GM12878 (cell line): ENCODE results near the gene NFATC2. TPM values are rescaled to one million over a fixed set of nuclear protein-coding genes. Genes with fewer than 3 reads are reported as not detected.

Experiments used
- ATAC-seq: fragments of 200-7000 bp; cut with Tn5 transposase; 3 replicates; pipeline ENCODE4 v1.9.1; 2020; ENCODE audit warnings: mild to moderate bottlenecking, moderate library complexity
- BruUV-seq: library from RNA; stranded (reverse); fragments of 400-500 nt; replicated peaks from 2 replicates; lab custom pipeline; 2021; lab: Mats Ljungman, UMichigan
- CTCF ChIA-PET: fragments of 300-600 bp; sonication (Branson Sonifier 250); formaldehyde crosslinking; extraction: SDS; loops from one replicate; lab custom pipeline; 2021; ENCODE audit warnings: inconsistent platforms; lab: Yijun Ruan, JAX
- POLR2A ChIA-PET: fragments of 350-600 bp; formaldehyde crosslinking; extraction: SDS; loops from one replicate; lab custom pipeline; 2021; ENCODE audit warnings: inconsistent platforms; lab: Charles Lee
- RAD21 ChIA-PET: fragments of 300-600 bp; sonication (Branson Sonifier 250); formaldehyde crosslinking; loops from one replicate; lab custom pipeline; 2023; ENCODE audit warnings: antibody characterized with exemption; ENCODE audit not compliant: unreplicated experiment; lab: Charles Lee
- SMC1A ChIA-PET: fragments of 300-600 bp; sonication (Branson Sonifier 250); formaldehyde crosslinking; loops from one replicate; lab custom pipeline; 2023; ENCODE audit not compliant: unreplicated experiment, uncharacterized antibody; lab: Charles Lee
- DNase-seq: peaks from one replicate; pipeline ENCODE4 v3.0.0-alpha.2; 2011; ENCODE audit warnings: low read depth, low spot score
- FAIRE-seq: peaks from 3 replicates; lab custom pipeline; 2011; peaks lifted over from hg19 to GRCh38; lab: Jason Lieb, UNC
- H2AFZ ChIP-seq: 2 replicates; pipeline ENCODE4 v1.6.0; 2011; ENCODE audit warnings: low read depth, low read length, control low read depth; ENCODE audit not compliant: control insufficient read depth
- H3K27ac ChIP-seq: 2 replicates; pipeline ENCODE4 v1.5.1; 2011; ENCODE audit warnings: control low read depth; ENCODE audit not compliant: control insufficient read depth, insufficient read depth
- H3K27me3 ChIP-seq, 2 experiments: replicated peaks in 1 of 2; 2 replicates each; pipeline versions ENCODE4 v1.6.0 to v1.6.1; 2011; ENCODE audit warnings: low read length in 1 of 2; ENCODE audit not compliant: control insufficient read depth in 2 of 2, insufficient read depth in 2 of 2
- H3K36me3 ChIP-seq, 2 experiments: 2 replicates each; pipeline ENCODE4 v1.5.1; 2011; ENCODE audit warnings: low read length in 1 of 2; ENCODE audit not compliant: control insufficient read depth in 2 of 2, insufficient read depth in 2 of 2
- H3K4me1 ChIP-seq: 2 replicates; pipeline ENCODE4 v1.6.1; 2011; ENCODE audit warnings: mild to moderate bottlenecking, low read length, moderate library complexity, mixed read lengths; ENCODE audit not compliant: control insufficient read depth, insufficient read depth
- H3K4me2 ChIP-seq: 2 replicates; pipeline ENCODE4 v1.6.0; 2011; ENCODE audit warnings: control low read depth; ENCODE audit not compliant: control insufficient read depth, insufficient read depth
- H3K4me3 ChIP-seq: fragments of 200-600 bp; sonication (generic); 2 replicates; pipeline ENCODE4 v1.5.1; 2016
- H3K79me2 ChIP-seq: 2 replicates; pipeline ENCODE4 v1.6.0; 2011; ENCODE audit warnings: low read length; ENCODE audit not compliant: control insufficient read depth, insufficient read depth
- H3K9ac ChIP-seq: 2 replicates; pipeline ENCODE4 v1.8.0; 2011; ENCODE audit warnings: low read length, control low read depth, mixed read lengths; ENCODE audit not compliant: control insufficient read depth, insufficient read depth
- H3K9me3 ChIP-seq: replicated peaks from 3 replicates; pipeline ENCODE4 v1.5.1; 2011; ENCODE audit warnings: mild to moderate bottlenecking, low read length; ENCODE audit not compliant: control insufficient read depth, insufficient read depth
- H4K20me1 ChIP-seq: 2 replicates; pipeline ENCODE4 v1.6.0; 2011; ENCODE audit not compliant: control insufficient read depth, insufficient read depth
- BCL11A ChIP-seq: IDR thresholded peaks from 2 replicates; pipeline ENCODE4 v1.6.1; 2011; ENCODE audit warnings: low read depth, low read length
- MTA2 ChIP-seq: fragments of 450-650 bp; IDR thresholded peaks from 2 replicates; pipeline ENCODE4 v1.6.1; 2016; ENCODE audit warnings: low read depth, mild to moderate bottlenecking, moderate library complexity
- PAX5 ChIP-seq: IDR thresholded peaks from 2 replicates; pipeline ENCODE4 v1.6.1; 2011; ENCODE audit warnings: low read depth, low read length, borderline replicate concordance
- PML ChIP-seq: IDR thresholded peaks from 2 replicates; pipeline ENCODE4 v1.6.1; 2012; ENCODE audit warnings: low read length, inconsistent platforms
- POLR2AphosphoS5 ChIP-seq: IDR thresholded peaks from 2 replicates; pipeline ENCODE4 v1.6.1; 2011; ENCODE audit warnings: mild to moderate bottlenecking, low read length, inconsistent platforms
- RUNX3 ChIP-seq: IDR thresholded peaks from 2 replicates; pipeline ENCODE4 v1.6.1; 2012; ENCODE audit warnings: low read length, inconsistent platforms
- USF2 ChIP-seq: IDR thresholded peaks from 2 replicates; pipeline ENCODE4 v1.6.1; 2011; ENCODE audit warnings: low read depth, low read length, improper control_type of control experiment, borderline replicate concordance
- ZBTB33 ChIP-seq: fragments of 450-650 bp; IDR thresholded peaks from 2 replicates; pipeline ENCODE4 v1.6.1; 2017; ENCODE audit warnings: mild to moderate bottlenecking
- ZZZ3 ChIP-seq: IDR thresholded peaks from 2 replicates; pipeline ENCODE4 v1.6.1; 2011; ENCODE audit warnings: low read depth; ENCODE audit not compliant: control insufficient read depth, insufficient read length
- WGBS: methylation state at CpG from one replicate; pipeline ENCODE4 v1.1.6; 2016; ENCODE audit warnings: low lambda C conversion rate; ENCODE audit not compliant: insufficient replicate concordance, insufficient coverage; ENCODE audit errors: missing lambda C conversion rate; 5-methylcytosine and 5-hydroxymethylcytosine counted together
- in situ Hi-C: fragments of 300-500 bp; cut with MboI; formaldehyde crosslinking; loops from 9 replicates; pipeline ENCODE4 v1.14.3; 2018; ENCODE audit warnings: mixed read lengths
- intact Hi-C: fragments of 100-400 bp; cut with micrococcal nuclease; formaldehyde crosslinking; loops from one replicate; pipeline ENCODE4 v1.14.2; 2022; ENCODE audit not compliant: unreplicated experiment
- polyA plus RNA-seq, 11 experiments: library from polyadenylated mRNA; depleted of rRNA in 4 of 11; unstranded in 6 of 11; stranded (reverse) in 5 of 11; fragments of >200 nt; fragmentation: Nextera tagmentation in 4 of 11; fragmentation: Illumina TruSeq in 1 of 11; extraction: Ambion mirVana in 4 of 11; extraction: Trizol in 1 of 11; gene quantifications; 1 replicate in 1 of 11; 2 replicates in 10 of 11; pipeline versions ENCODE4 v1.2.1 to v1.2.3, GENCODE V29; 2011 to 2016; ENCODE audit warnings: inconsistent platforms in 2 of 11, missing spikeins in 2 of 11, low read depth in 1 of 11
- total RNA-seq, 4 experiments: library from RNA; depleted of rRNA in 3 of 4; stranded (reverse); fragments of >200 nt in 3 of 4; fragmentation: Illumina TruSeq in 1 of 4; extraction: Trizol in 1 of 4; gene quantifications; 2 replicates each; pipeline versions ENCODE4 v1.2.1 to v1.2.3, GENCODE V29; 2013 to 2021
- TF ChIP-seq, protein P1 (sequence below): fragments of 450-650 bp; IDR thresholded peaks from 2 replicates; pipeline ENCODE4 v1.6.1; 2017; ENCODE audit warnings: low read depth, mild to moderate bottlenecking, moderate library complexity

The NFATC2 gene
- total and polyA plus RNA-seq, 10 of the 15 experiments (the other 5 are each of a cell fraction or from before 2014, with no cell fraction given), result 3.3 to 20.0 (median 7.3) TPM

DNA sequence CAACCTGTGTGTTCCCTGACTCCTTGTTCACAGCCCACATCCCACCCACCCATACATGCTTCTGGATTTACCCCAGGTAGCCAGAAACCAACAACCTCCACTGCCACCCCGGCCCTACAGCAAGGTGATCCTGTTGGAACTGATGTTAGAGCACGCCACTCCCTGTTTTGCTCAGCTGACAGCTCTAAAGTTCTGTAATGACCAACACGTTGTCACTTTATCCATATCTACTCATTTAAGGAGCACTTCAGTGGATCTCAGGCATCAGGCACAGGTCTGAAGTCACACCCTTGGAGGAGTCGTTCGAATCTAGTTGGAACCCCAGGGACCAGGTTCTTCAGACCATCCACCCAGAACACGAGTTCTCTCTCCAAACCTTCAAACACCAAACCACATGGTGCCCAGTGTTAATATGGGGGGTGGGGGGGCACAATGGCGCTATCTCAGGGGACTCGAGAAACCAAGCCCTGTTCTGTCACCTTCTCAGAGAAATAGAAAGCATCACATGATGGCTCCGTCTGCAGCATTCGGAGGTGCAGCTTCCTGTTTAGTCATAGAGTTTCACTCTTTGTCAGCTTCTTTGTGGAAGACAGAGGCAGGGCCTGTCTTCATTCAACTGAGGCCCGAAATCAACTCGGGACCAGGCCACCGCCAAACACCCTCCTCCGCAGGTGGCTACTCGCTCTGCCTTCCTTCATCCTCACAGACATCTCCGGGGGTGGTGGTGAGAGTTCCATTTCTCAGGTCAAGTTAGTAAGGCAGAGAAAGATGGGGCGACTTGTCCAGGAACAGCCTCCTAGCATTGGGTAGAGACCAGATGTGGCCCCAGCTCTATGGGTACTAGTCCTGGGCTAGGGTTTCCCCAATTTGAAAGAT, 142.2 kb downstream of the NFATC2 start (continued):
- no peak for TF ChIP-seq ZZZ3
- peak; percentile 74; the same call in 1 of the 2 replicates for TF ChIP-seq USF2
- TF ChIP-seq POLR2AphosphoS5, result peak; percentile 73
- peak; percentile 73; the same call in 1 of the 2 replicates for TF ChIP-seq PAX5
- peak; percentile 13; the same call in 1 of the 2 replicates for TF ChIP-seq BCL11A
- peak; percentile 83 for TF ChIP-seq MTA2
- TF ChIP-seq PML, result peak; percentile 56
- TF ChIP-seq, all 136 proteins: peak for 62

DNA sequence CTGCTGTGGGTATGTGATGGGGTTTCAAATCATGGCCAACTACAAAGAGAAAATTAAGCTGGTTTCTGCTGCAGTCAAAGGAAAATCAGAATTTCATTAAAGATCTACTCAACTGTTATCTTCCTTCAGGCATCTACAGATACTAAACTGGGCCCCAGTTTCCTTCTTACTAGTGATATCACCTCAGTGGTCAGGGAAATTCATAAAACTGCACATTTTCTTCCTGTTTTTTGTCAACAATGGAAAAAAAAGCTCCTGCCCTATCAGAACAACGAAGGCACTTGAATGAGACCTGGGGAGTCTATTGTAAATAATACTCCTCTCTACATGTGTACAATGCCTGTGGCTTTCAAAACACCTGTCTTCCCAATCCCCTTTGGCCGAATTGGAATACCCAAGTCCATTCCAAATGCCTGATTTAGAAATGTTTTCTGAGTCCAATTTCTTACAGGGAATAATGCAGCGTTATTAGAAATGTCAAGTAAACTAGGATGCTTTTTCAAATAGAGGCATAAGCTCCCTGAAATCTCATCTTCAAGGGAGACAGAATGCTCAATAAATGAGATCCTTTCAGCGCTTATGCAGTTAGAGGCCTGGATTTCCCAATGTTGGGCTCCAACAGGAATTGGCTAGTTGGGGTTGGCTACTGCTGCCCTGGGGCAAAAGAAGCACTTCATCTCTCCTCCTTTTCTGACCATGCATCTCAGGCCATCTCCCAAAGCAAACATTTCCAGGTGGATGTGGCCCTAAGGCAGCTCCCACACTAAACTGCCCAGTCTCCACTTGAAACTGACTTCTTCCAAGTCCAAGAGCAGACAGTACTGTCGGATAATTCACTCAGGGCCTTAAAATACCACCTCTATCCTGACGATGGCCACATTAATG, 143.3 kb downstream of the NFATC2 start:
- ATAC-seq (no peak), FAIRE-seq (no peak), DNase-seq (no peak)
- Histone ChIP-seq H3K4me2 (peak overlapping the region; percentile 22), H3K36me3 (peaks cover 0 to 4% of the 10 kb centered on the region in 2 experiments; a peak in 2 of 4 replicates), H3K9me3 (no peaks in the 10 kb centered on the region; the same call in 2 of the 3 replicates), H4K20me1 (no peaks in the 10 kb centered on the region), H3K27ac (peak overlapping the region; percentile 94), H2AFZ (no peak overlapping the region), H3K9ac (no peak overlapping the region), H3K4me1 (peaks cover 56% of the 10 kb centered on the region), H3K4me3 (no peak overlapping the region), H3K79me2 (peaks cover 4% of the 10 kb centered on the region), H3K27me3 (no peaks in the 10 kb centered on the region)
- 79% methylated on average over 6 of the region's 6 CpGs for WGBS
- intact Hi-C loops, result no loop called here
- SMC1A ChIA-PET, result interaction anchor here (1.0 to 1.7 kb wide), 6 partner anchors 9 to 139 kb away, joined by 3 to 5 read pairs (median 4); no protein-coding TSS in a partner anchor
- TF ChIP-seq RUNX3 (peak; percentile 38), ZBTB33 (no peak)
- TF ChIP-seq, protein P1, sequence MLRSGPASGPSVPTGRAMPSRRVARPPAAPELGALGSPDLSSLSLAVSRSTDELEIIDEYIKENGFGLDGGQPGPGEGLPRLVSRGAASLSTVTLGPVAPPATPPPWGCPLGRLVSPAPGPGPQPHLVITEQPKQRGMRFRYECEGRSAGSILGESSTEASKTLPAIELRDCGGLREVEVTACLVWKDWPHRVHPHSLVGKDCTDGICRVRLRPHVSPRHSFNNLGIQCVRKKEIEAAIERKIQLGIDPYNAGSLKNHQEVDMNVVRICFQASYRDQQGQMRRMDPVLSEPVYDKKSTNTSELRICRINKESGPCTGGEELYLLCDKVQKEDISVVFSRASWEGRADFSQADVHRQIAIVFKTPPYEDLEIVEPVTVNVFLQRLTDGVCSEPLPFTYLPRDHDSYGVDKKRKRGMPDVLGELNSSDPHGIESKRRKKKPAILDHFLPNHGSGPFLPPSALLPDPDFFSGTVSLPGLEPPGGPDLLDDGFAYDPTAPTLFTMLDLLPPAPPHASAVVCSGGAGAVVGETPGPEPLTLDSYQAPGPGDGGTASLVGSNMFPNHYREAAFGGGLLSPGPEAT, result 0 out of 2 replicates have a peak, but pooled peaks have one; percentile 15
- CTCF ChIA-PET, result interaction anchor here (0.6 to 2.7 kb wide), 5 partner anchors 13 to 196 kb away, joined by 3 to 16 read pairs (median 4); partner anchors contain the start of gene NFATC2
- in situ Hi-C loops, result no loop called here
- POLR2A ChIA-PET, result interaction anchor here (0.6 kb wide), 1 partner anchor 9 kb away, joined by 3 read pairs; no protein-coding TSS in a partner anchor
- BruUV-seq, result no TSS peak
- RAD21 ChIA-PET, result interaction anchor here (1.2 to 3.8 kb wide), 5 partner anchors 12 to 142 kb away, joined by 3 to 22 read pairs (median 9); partner anchors contain the start of gene NFATC2
